ENCODE measurements around the gene PCAT7.

DNA sequence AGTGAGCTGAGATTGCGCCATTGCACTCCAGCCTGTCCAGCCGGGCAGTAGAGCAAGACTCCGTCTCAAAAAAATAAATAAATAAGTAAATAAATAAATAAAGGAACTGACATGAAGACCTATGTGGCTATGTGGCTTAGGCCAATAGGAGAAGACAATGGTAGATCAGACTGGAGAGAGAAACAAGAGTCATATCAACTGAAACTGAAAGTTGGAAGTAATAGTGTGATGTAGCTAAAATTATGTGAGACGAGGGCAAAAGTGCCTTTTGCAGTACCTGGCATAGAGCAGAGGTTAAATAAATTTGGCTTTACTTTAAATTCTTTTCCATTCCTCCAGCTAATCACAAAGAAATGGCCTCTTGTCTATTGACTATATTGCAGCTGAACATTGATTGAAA lies 31.4 kb downstream of the PCAT7 start:
- TF ChIP-seq, protein P1, sequence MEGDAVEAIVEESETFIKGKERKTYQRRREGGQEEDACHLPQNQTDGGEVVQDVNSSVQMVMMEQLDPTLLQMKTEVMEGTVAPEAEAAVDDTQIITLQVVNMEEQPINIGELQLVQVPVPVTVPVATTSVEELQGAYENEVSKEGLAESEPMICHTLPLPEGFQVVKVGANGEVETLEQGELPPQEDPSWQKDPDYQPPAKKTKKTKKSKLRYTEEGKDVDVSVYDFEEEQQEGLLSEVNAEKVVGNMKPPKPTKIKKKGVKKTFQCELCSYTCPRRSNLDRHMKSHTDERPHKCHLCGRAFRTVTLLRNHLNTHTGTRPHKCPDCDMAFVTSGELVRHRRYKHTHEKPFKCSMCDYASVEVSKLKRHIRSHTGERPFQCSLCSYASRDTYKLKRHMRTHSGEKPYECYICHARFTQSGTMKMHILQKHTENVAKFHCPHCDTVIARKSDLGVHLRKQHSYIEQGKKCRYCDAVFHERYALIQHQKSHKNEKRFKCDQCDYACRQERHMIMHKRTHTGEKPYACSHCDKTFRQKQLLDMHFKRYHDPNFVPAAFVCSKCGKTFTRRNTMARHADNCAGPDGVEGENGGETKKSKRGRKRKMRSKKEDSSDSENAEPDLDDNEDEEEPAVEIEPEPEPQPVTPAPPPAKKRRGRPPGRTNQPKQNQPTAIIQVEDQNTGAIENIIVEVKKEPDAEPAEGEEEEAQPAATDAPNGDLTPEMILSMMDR (IDR thresholded peaks at IDR 0.05; ENCODE audit: insufficient read depth, low read depth, low read length), result no peak
- no peak for TF ChIP-seq EZH2 (IDR thresholded peaks at IDR 0.05; ENCODE audit: insufficient read depth, low read length)

Measured in astrocyte (in vitro differentiated cells and primary cell).